NCI-H2107 treated with DMSO at 0.1 percent for 48 hours (cell line): Measurements from ENCODE around the gene TENM4.

Experiments
- DNase-seq: peaks from one replicate; lab custom pipeline; 2025; ENCODE audit not compliant: unreplicated experiment; lab: John Stamatoyannopoulos, UW

TENM4 gene

DNA sequence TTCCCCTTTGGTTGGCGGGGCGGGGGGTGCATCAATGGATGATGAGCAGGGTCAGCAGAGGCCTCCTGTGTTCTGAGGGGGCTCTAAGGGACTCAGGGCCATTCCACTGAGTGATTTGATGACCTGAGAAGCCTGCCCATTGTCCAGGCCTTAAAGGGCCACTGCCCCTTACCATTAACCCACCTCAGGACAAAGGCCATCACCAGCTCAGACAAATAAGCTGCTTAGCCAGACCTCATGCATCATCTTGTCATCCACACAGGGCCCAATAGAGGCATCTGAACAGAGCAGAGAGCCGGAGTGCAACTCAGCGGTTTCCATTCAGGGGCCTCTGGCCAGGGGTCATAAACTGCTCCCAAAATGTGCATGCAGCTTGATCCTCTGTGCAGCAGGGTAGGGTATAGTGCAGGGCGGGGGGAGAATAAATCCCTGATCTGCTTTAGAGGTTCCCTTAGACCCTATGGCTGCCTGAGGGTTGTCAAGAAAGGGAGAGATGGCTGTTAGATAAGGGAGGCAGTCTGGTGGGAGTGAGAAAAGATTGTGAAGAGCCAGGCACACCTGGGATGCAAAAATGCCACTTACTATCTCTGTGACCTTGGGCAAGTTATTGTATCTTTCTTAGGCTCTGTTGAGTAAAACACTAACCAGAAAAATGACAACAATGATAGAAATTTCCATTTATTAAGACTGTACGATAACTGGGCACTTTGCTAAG lies 490.7 kb downstream of the TENM4 start:
- no peak for DNase-seq

DNA sequence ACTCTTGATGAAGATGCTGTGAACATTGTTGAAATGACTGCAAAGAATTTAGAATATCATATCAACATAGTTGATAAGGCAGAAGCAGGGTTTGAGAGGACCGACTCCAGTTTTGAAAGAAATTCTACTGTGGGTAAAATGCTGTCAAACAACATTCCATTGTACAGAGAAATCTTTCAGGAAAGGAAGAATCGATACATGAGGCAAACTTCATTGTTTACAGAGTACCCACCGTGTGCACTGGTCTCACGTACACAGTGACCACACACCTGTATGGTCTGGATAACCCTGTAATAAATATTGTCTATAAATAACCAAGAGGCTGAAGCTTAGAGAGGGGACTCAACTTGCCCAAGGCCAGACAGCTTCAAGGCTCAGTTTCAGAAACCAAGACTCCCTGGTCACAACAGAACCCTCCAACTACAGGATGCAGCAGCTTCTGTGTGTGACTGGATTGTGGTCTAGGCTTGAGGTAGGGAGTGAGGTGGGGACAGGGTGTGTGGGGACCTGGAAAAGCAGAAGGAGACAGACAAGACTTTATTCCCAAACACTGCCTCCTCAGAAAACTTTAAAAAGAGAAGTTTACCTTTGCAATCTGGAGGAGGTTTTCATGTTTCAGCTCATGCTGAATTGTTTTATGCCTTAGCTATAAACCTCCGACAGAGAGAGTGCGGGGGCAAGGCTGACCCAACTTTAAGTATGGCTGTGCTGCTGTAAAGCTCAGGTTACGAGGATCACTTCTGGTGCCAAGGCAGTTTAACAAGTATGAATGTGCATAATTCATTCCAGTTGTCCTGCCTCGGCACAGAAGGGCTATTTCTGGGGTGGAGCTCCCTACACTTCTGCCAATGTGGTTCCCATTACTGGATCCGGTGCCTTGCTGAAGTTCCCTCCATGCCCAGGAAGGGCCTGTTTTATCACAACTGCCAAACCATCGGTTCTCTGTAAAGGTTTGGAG lies 493.6 kb downstream of the TENM4 start:
- DNase-seq: no peak

DNA sequence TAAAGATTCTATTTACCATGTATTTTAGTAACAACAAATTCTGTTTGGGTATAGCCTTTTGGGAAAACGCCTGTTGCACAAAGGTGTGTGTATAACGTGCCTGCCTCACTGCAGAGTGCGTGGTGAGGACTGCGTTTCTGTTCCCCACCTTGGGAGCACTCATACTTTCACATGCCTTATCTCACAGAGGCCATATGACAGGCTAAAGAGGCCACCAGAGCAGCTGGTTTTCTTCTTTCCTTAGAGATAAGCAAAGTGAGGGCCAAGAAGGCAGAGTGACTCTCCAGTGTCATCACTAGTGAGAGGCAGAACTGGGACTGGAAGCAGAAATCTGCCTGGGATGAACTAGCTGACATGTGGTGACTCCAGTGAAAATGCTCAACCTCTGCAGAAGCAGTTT lies 497.0 kb downstream of the TENM4 start:
- DNase-seq: no peak

DNA sequence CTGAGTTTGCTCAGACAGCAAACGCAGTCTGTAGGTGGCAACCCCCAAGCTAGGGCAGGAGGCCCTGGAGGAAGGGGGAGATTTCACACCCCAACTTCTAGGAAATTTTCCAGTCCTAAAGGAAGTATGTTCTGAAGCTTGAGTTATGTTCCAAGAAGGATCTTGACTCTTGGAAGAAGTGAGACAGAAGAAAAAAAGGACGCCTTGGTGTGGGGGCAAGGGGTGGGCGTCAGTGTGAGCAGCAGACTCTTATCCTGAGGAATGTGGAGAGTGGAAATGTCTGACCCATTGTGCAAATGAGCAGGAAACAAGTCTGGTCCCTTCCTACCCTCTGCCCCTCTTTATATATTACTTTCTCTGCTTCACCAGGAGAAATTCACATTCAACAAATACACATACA lies 497.7 kb downstream of the TENM4 start:
- DNase-seq: no peak

DNA sequence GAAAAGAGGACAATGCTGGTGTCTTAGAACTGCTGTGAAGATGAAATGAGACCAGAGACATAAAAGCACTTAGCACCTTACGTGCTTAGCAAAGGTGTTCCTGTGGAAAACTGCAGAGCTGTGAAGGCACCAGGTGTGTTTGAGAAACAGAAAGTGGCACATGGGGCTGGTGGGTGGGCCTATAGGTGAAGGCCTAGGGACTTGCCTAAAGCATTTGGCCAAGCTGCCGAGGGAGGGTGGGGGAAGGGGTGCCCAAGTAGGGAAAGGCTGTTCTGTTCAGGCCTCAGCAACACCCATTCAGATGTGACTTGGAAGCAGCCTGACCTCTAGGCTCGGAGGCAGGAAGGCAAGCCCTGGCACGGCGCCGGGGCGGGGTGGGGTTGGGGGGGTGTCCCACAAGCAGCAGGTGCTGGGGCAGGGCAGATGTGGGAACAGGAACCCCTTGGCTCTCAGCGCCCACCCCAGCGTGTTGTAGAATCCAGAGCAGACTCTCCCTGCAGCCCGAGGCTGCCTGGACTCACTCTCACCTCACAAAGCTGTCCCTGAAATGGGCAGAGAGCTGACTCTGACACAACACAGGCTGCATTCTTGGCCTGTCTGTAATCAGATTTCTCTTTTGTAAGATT lies 499.5 kb downstream of the TENM4 start:
- peak; percentile 69 for DNase-seq

DNA sequence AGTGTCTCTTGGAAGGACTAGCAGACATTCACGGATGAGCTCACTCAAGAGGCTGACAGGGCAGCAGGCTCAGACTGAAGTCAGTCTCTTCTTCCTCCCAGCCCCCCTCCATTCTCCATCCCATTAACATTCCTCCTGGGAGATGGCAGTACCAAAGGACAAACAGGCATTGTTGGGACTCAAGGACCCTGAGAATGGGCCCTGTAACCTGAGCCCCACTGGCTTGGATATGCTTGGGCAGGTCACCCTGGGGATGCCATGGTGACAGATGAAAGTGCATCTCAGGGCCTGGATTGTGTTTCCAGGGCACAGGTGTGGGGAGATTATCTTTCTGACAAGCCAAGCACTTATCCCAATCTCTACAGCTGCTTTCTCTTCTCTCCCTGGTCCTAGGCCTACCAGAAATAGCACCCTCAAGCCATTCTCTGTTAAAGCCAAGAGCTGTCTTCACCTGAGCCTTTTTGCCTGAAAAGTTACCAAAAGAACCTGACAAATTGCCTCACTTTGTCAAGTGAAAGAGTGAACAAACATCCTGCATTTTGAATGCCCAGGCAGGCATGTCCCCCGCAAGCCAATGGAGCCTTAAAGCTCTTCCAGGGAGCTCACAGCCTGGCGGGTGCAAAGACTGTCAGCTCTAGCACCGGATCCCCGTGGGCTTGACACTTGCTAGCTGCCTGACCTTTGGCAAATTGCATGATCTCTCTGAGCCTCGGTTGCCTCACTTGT lies 500.2 kb downstream of the TENM4 start:
- DNase-seq: peak; percentile 90

DNA sequence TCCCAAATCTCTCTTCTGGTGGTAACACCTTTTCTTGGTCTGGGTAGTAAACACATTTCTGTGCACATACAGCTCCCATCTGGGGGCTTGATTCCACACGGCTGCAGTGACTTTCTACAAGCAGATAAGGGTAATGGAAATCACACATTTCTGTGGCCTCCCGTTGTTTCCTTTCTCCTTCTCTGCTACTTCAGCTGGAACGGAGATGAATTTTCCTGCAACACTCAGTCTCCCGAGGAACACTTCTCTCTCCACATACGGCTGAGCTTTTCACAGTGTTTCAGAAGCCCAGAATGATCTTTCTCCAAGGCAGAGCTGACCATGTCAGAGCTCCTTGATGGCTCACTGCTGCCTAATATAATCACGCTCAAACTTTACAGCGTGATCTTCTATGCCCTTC lies 501.9 kb downstream of the TENM4 start:
- DNase-seq: no peak

DNA sequence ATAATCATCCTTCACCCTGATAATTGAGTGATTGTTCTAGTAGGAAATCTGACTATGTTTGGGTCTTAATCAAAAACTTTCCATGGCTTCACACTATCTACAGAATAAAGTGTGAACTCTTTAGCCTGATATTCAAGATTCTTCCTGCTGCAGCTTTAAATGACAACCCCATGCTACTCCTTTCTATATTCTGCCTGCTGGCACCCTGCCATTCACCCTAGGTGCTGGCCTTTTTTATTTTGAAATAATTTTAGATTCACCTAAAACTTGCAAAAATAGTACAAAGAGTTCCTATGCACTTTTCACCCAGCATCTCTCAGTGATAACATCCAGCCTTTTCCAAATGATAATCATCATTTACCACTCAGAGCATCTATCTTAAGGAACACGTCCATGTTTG lies 502.8 kb downstream of the TENM4 start:
- DNase-seq: no peak

DNA sequence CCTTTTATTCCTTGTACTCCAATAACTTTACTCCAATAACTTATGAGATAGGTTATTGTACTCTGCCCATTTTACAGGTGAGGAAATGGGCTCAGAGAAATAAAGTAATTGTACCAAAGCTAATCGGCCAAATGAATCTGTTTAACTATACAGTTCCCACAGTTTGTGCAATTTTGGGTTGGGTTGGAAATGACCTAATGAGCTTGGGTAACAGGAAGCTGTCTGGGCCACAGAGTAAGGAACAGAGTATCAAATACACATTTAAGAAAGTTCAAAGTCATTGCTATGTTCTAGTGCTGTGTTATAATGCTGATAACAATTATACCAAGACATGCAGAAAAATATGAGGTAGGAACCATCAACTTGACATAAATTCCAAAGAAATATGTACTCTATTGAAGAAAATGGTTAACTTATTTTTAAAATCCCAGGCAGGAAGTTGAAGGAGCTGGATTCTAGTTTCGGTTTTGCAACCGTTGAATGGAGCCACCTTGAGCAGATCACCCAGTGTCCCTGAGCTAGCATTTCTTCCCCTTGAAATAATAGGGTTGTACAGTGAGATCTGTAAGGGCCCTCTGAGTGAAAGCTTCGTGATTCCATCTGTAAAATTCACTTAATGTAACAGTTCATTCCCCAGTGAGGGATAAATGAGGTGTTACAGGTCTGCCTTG lies 505.3 kb downstream of the TENM4 start:
- no peak for DNase-seq

DNA sequence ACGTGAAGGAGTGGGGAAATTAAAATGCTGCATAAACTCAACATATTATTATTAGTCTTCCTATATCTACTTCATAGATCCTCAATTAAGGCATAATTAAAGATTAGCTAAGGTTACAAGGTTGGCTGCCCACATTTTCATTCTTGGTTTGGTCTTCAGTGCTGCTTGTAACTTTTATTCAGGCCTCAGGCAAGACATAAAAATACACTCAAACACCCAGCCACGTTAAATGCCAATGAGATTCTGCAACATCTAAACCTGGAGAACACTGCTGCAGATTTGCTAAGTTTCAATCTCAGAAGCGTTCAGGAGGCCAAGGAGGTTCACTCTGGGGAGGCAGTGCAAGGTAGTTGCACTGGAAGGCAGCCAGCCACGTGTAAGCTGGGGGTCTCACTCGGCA lies 507.5 kb downstream of the TENM4 start:
- DNase-seq: no peak

DNA sequence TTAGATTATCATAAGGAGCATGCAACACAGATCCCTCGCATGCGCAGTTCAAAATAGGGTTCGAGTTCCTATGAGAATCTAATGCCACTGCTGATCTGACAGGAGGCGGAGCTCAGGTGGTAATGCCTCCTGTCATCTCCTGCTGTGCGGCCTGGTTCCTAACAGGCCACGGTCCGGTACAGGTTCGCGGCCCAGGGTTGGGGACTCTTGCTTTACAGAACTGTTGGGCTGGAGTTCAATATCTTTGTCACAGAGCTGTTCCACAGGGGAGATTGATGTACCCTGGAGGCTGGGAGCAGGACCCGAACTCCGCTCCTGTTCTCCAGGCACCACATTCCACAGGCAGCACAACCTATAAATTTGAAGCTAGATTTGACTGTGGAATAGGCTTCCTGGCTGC lies 508.1 kb downstream of the TENM4 start:
- DNase-seq: no peak

DNA sequence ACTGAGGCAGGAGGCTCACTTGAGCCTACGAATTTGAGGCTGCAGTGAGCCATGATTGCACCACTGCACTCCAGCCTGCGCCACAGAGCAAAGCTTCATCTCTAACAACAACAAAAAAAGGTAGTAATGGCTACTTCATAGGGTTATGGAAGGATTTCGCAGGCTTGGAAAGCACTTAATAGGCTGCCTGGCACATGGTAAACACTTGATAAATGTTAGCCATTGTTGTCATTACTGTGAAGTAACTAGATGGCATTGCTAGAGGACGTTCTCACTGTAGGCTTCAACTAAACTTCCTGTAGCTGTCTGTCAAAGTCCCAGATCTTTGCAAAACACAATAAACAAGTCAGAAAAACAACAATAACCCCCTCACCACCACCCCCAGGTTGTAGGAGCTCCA lies 508.9 kb downstream of the TENM4 start:
- DNase-seq: no peak

DNA sequence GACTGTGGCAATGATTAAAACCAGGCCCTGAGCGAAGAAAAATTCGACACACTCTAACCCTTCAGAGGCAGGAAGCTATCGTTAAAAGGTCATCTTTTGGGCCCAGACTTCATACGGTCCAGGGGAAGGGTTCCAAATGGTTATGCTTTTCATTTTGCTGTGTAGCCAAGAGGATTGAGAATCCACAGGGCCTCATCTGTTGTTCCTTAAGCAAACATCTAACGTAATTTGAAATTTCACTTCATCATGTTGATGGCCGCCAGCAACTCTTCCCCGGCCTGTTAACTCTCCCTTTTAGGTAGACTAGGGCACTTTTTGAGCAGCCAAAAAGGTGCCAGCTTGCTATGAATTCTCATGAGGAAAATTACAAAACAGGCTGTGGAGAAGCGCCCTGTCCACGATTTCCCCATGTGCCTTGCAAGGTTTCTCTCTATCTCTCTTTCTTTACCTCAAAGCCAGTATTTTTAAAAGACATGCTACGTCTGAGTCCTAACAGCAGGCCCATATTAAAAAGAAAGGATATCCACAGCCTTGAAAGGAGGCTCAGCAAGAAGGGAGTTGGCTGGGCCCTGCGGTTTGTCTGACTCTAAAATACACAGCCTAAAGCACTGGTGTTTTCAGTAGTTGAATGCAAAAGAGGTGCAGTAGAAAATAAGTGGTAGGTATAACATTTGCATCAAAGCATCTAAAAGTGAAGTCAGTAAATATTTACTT lies 509.9 kb downstream of the TENM4 start:
- no peak for DNase-seq

DNA sequence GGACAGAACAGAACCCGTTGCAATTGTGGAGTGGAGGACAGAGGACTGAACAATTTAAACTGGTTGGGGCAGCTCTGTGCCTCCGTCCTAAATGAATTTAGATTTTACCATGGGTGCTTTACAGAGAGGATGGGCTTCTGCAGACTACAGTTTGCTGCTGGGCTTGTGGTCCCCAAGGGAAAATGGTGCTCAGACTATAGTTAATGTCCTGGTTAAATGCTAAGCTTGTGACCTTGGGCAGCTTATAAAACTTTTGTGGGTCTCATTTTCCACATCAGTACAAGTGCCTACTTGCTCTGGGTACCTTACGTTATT lies 511.0 kb downstream of the TENM4 start:
- no peak for DNase-seq

DNA sequence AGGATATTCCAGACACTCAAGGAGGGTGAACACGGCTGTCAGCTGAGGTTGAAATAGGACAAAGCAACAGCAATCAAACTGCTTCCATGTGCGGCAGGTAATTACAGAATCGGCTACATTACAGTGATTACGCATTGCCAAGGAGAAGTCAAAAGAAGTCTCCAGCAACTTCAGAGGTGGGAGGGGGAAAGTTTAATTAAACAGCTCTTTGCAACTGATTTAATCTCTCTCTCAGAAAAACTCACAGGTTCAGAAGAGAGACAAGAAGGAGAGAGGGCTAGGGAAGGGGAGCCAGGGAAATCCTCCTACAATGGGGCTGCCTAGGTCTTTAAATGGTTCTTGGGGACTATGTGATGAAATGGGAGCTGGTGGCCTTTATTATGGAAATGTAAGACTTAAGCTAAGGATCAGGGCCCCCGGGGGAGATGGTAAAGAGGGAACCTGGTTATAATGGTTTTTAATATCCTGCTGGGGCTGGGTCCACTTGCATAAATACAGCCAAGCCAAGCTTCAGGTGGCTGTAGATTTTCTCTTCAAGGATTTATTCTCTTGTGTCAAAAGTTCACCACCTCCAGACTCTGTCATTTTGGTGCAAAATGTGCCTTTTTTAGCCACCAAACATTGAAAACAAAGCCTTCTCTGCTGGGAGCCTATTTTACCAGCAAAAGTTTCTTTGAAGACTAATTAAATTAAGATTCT lies 511.5 kb downstream of the TENM4 start:
- DNase-seq: peak; percentile 71

DNA sequence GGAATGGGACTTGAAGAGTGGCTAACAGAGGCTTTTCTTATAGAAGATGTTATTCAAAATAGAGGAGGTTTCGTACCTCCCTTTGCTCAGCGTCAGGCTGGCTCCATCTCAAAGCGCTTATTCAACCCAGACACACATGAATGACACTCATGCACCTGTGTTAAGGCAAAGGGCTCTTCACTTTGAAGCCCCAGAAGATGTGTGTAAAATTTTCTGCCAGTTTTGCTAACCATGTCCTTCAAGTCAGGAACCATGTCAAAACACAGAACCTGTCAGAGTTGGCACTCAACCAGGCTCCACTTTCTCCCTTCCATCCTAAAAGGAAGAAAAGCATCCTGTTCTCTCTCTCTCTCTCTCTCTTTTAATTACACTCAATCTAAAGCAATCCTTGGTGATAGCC lies 513.3 kb downstream of the TENM4 start:
- DNase-seq: no peak

DNA sequence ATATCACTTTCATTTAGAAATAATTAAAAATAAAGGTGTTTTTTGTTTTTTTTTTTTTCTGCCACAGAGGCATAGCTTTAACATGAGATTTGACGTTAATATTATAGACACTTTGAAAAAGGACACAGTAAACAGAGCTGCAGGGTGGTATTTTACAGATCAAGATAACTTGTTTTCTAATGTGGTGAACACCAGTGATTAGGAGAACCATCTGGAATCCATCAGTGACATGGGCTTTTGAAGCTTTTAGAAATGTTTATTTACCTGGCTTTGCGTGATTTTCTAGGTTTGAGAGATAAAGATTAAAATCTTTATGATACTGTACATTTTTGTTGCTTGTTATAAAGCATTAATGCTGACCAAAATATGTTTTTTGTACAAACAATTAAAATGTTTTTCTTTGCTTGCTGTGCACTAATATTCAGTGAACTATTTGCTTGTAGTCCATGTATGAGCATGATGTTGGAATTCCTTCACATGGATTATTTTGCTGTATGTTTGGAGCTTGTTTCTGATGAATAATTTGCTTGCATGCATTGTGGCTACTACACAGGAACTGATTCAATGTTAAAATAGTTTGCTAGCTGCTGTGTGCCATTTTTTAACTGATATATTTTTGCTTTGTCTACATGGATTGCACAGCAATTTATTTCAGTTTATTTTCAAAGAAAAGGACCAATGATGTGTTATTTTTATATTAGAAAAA lies 514.0 kb downstream of the TENM4 start:
- no peak for DNase-seq

DNA sequence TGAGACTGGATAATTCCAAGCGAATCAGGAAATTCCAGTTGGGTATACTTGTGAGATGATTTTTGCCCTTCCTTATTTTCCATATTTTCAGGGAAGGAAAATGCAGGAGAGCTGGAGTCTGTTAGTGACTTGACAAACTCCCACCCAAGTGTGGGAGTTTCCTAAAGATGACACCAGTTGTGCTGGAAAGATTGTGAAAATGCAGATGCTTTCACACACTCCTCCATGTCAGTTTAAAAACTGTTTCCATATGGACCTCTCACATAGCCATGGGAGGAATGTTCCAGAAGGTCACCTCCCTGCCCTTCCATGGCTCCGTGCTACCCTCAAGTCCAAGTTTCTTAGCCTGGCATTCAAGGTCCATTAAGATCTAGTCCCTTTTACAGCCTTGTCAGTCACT lies 515.4 kb downstream of the TENM4 start:
- no peak for DNase-seq
